ENCODE data around the gene SPINK2.

GRCh38 chr4:56823933-56824600 lies 2.6 kb upstream of the SPINK2 start:
- TF ChIP-seq POLR2A (IDR thresholded peaks at IDR 0.05) (no peak), CTCF (IDR thresholded peaks at IDR 0.05) (no peak)

Data from body of pancreas (tissue), 4 donors.